Transverse colon (tissue), 3 donors: ENCODE measurements around the gene RNF13.

Experiments
- CTCF ChIP-seq, 5 experiments: fragments of 200-600 bp in 3 of 5; fragments of 450-650 bp in 2 of 5; sonication (generic) in 3 of 5; IDR thresholded peaks; 1 replicate in 2 of 5; 2 replicates in 3 of 5; pipeline ENCODE4 v1.5.1; 2016 to 2017; ENCODE audit warnings: antibody characterized with exemption in 5 of 5, inconsistent platforms in 3 of 5, mild to moderate bottlenecking in 2 of 5, moderate library complexity in 1 of 5
- POLR2A ChIP-seq: fragments of 450-650 bp; IDR thresholded peaks from one replicate; pipeline ENCODE4 v1.6.1; 2016; ENCODE audit warnings: antibody characterized with exemption, mild to moderate bottlenecking, moderate library complexity

- TF ChIP-seq CTCF (IDR thresholded peaks at IDR 0.05) (peak; percentile 60 to 62 (median 61)), POLR2A (no peak)
These were observed 154.2 kb downstream of the RNF13 start for GRCh38 chr3:149967086-149967685.
